ENCODE measurements around the gene PIP5K1B. TPM values are rescaled to one million over a fixed set of nuclear protein-coding genes. Genes with fewer than 3 reads are reported as not detected.

PIP5K1B gene, protein sequence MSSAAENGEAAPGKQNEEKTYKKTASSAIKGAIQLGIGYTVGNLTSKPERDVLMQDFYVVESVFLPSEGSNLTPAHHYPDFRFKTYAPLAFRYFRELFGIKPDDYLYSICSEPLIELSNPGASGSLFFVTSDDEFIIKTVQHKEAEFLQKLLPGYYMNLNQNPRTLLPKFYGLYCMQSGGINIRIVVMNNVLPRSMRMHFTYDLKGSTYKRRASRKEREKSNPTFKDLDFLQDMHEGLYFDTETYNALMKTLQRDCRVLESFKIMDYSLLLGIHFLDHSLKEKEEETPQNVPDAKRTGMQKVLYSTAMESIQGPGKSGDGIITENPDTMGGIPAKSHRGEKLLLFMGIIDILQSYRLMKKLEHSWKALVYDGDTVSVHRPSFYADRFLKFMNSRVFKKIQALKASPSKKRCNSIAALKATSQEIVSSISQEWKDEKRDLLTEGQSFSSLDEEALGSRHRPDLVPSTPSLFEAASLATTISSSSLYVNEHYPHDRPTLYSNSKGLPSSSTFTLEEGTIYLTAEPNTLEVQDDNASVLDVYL
- 1 to 10 TPM in 1 of 3 donors, under 1 TPM in 2; 0.48 to 1.6 (median 0.57) TPM for total RNA-seq

DNA sequence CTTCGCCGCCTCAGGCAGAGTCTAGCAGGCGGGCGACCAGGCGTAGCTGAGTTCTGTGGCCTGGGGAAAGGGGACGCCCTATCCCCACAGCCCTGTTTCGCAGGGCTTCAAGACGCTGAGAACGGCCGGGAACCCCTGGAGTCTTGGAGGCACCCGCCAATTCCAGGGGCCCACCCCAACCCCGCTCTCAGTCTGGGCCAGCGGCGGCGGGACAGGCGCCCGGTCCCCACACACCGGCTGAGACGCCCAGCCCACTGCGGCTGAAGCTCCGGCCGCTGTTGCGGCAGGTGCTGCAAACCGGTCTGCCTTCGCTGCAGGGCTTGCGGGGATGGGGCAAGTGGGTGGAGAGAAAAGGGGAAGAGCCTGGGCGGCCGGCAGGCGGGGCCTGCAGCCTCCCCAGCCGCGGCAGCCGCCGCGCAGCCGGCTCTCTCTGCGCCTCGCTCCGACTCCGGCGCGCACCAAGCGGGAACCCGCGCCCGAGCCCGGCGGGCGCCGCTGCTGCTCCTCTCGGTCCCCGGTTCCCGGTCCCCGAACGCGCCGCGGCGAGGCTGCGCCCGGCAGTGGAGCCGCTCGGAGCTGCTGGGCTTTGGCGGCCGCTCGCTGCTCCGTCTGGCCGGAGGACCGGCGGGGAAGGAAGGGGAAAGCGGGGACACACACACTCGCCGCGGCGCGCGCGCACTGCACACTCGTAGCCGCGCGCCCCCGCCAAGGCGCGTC, at the start of gene PIP5K1B:
PIP5K1B (plus strand) TSS at position 427 of the 717 bp plus-strand sequence. CDS start 117,375 bp downstream, outside the sequence.
- Mint-ChIP-seq H3K27me3 (ENCODE audit: low read depth) (peaks cover 68% of the 10 kb centered on the region), H3K36me3 (ENCODE audit: insufficient read depth) (no peaks in the 10 kb centered on the region), H3K9me3 (no peaks in the 10 kb centered on the region), H3K4me1 (ENCODE audit: low read depth) (peaks cover 22% of the 10 kb centered on the region), H3K4me3 (peak within 1 kb of the TSS; percentile 82)
- ATAC-seq (peak; percentile 86 to 89), DNase-seq (no peak)

DNA sequence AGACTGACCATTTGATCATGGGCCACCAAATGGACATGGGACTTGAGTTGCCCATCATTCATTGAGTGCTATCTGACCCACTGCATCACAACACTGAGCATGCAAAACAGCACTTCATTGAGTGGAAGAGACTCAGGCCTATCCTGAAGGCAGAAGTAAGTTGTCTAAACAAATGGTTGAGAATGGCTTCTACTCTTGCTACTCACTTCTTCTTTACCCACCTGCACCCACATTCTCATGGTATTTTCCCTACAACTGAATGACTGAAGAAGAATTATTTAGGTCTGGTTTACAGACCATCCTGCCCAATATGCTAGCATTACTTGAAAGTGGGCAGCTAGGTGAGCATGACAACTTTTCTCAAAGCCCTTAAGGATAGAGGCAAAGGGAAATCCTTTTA, 41.0 kb upstream of the PIP5K1B start:
- H3K9me3 Mint-ChIP-seq, result no peaks in the 10 kb centered on the region
- H3K36me3 Mint-ChIP-seq (ENCODE audit: insufficient read depth), result no peaks in the 10 kb centered on the region
- DNase-seq (no peak), ATAC-seq (no peak)
- H3K27me3 Mint-ChIP-seq (ENCODE audit: low read depth), result no peaks in the 10 kb centered on the region
- no peaks in the 10 kb centered on the region for H3K4me1 Mint-ChIP-seq (ENCODE audit: low read depth)
- no peak overlapping the region for H3K4me3 Mint-ChIP-seq

DNA sequence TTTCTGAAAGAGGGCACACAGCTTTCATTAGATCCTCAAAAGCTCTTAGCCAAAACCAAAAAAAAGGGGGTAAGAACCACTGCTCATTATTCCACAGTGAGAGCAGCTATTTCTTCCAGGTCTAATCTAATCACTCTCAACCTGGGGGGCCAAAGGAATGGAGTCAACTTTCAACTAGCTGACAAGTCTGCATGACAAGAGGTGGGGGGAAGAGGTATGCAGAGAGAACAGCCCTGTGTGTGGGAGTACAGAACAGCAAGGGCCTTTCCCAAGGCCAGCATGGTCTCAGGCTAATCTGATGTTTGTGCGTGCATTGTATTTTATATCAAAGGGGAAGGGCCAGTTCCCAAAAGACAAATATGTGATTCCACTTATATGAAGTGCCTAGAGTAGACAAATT, 36.9 kb upstream of the PIP5K1B start:
- ATAC-seq (no peak), DNase-seq (no peak)
- Mint-ChIP-seq H3K4me1 (ENCODE audit: low read depth) (no peaks in the 10 kb centered on the region), H3K9me3 (no peaks in the 10 kb centered on the region), H3K4me3 (no peak overlapping the region), H3K36me3 (ENCODE audit: insufficient read depth) (no peaks in the 10 kb centered on the region), H3K27me3 (ENCODE audit: low read depth) (no peaks in the 10 kb centered on the region)

DNA sequence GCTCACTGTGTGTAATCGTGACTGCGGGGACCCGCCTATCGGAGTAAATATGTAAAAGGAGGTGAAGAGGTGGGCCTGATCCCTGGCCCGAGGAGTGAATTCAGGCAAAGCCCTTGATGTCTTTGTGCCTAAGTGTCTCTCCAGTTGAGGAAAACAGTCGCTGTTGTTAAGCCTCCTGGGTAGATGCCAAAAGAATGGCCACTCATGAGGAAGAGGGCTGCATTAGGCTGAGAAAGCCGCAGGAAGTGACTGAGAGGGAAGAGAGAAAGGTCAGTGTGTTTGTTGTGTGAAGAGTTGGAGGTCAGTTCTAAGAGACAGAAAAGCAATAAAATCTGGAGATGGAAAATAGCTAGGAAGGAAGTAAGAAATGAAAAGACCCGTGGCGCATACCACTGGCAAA, 35.8 kb upstream of the PIP5K1B start:
- Mint-ChIP-seq H3K27me3 (ENCODE audit: low read depth) (peaks cover 2% of the 10 kb centered on the region), H3K4me3 (no peak overlapping the region), H3K4me1 (ENCODE audit: low read depth) (no peaks in the 10 kb centered on the region), H3K36me3 (ENCODE audit: insufficient read depth) (no peaks in the 10 kb centered on the region), H3K9me3 (no peaks in the 10 kb centered on the region)
- ATAC-seq (no peak), DNase-seq (no peak)

DNA sequence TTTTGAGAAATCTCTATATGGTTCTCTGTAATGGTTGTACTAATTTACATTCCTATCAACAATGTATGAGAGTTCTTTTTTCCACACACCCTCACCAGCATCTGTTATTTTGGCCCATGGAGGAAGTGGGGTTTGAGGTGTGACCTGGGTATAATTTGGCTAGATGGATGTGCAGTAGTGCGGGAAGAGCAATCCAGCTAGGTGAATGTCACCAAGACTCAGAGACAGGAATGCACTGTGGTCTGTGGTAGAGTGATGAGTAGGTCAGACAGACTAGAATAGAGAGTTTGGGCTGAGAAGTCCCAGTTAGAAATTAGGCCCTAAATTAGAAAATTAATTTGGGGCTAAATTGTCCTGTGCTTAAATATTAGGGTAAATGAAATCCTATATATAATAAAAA, 32.8 kb upstream of the PIP5K1B start:
- H3K36me3 Mint-ChIP-seq (ENCODE audit: insufficient read depth), result no peaks in the 10 kb centered on the region
- peaks cover 8% of the 10 kb centered on the region for H3K27me3 Mint-ChIP-seq (ENCODE audit: low read depth)
- ATAC-seq (no peak), DNase-seq (no peak)
- H3K4me1 Mint-ChIP-seq (ENCODE audit: low read depth), result no peaks in the 10 kb centered on the region
- no peak overlapping the region for H3K4me3 Mint-ChIP-seq
- no peaks in the 10 kb centered on the region for H3K9me3 Mint-ChIP-seq

DNA sequence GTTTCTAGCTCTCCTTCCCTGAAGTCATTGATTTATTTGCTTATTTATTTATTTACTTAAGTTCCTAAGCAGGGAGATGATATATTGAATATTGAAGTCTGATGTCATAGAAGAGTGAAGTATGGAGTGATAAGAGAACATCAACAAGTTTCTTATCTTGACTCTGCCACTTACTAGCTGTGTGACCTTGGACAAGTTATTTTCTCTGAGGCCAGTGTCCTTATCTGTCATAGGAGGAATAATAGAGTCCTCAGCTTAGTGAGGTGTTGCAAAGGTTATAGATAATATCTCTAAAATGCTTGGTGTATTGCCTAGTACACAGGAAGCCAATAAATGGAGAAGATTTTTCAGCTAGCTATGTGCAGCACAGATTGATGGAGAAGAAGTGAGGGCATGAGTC, 32.4 kb upstream of the PIP5K1B start:
- peaks cover 11% of the 10 kb centered on the region for H3K27me3 Mint-ChIP-seq (ENCODE audit: low read depth)
- no peak overlapping the region for H3K4me3 Mint-ChIP-seq
- no peaks in the 10 kb centered on the region for H3K4me1 Mint-ChIP-seq (ENCODE audit: low read depth)
- no peaks in the 10 kb centered on the region for H3K9me3 Mint-ChIP-seq
- no peak for ATAC-seq
- no peak for DNase-seq
- H3K36me3 Mint-ChIP-seq (ENCODE audit: insufficient read depth), result no peaks in the 10 kb centered on the region

DNA sequence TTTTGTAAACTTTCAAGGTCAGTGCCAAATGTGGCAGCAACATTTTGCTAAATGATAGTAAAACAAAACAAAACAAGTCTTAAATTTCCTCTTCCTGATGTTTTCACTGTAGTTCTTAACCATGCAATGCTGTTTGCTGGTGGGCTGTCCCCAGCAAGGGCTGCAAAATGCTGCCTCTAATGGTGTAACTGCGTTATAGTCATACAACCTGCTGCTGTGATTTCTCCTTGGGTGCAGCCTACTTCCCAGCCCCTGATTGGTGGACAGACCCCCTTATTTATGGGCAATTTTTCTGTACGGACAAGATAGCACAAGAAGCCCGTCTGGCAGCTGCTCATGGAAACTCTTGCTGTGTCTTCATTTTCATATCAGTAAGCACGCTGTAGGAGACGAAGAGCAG, 26.6 kb upstream of the PIP5K1B start:
- Mint-ChIP-seq H3K27me3 (ENCODE audit: low read depth) (peaks cover 19% of the 10 kb centered on the region), H3K4me3 (no peak overlapping the region), H3K36me3 (ENCODE audit: insufficient read depth) (no peaks in the 10 kb centered on the region), H3K9me3 (no peaks in the 10 kb centered on the region), H3K4me1 (ENCODE audit: low read depth) (peaks cover 2% of the 10 kb centered on the region)
- no peak for ATAC-seq
- no peak for DNase-seq

DNA sequence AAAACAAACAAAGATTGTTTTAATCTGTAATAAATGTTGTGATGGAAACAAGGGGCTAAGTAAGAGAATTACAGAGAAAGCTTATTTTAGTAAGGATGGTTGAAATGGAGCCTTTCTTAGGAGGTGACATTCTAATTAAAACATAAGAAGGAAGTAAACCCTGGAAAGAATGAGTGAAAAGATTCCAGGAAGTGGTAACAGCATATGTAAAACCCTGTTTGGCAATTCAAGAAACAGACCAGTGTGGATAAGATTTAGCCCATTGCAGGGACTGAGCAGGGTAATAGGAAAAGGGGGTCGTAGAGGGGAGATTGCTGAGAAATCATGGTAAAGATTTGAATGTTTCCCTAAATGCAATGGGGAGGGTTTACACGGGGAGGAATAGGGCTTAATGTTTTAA, 21.6 kb upstream of the PIP5K1B start:
- H3K4me1 Mint-ChIP-seq (ENCODE audit: low read depth), result peaks cover 4% of the 10 kb centered on the region
- DNase-seq (no peak), ATAC-seq (no peak)
- peaks cover 17% of the 10 kb centered on the region for H3K27me3 Mint-ChIP-seq (ENCODE audit: low read depth)
- no peak overlapping the region for H3K4me3 Mint-ChIP-seq
- no peaks in the 10 kb centered on the region for H3K36me3 Mint-ChIP-seq (ENCODE audit: insufficient read depth)
- no peaks in the 10 kb centered on the region for H3K9me3 Mint-ChIP-seq

DNA sequence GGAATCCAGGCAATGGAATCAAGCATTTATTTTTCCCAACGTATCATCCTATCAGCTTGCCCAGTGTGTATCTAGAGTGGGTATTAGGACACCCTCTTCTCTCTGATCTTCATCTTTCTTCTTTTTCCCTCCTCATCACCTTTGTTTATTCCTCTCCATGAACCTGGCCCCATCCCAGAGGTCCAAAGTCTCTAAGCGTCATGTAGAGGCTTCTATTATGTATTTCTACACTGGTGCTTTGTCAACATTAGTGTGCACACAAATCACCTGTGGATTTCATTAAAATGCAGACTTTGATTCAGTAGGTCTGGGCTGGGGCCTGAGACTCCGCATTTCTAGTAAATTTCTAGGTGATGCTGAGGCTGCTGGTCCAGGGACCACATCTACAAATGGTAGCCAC, 19.8 kb upstream of the PIP5K1B start:
- Mint-ChIP-seq H3K9me3 (no peaks in the 10 kb centered on the region), H3K4me1 (ENCODE audit: low read depth) (peaks cover 4% of the 10 kb centered on the region), H3K4me3 (no peak overlapping the region), H3K27me3 (ENCODE audit: low read depth) (peaks cover 24% of the 10 kb centered on the region), H3K36me3 (ENCODE audit: insufficient read depth) (no peaks in the 10 kb centered on the region)
- no peak for ATAC-seq
- no peak for DNase-seq

DNA sequence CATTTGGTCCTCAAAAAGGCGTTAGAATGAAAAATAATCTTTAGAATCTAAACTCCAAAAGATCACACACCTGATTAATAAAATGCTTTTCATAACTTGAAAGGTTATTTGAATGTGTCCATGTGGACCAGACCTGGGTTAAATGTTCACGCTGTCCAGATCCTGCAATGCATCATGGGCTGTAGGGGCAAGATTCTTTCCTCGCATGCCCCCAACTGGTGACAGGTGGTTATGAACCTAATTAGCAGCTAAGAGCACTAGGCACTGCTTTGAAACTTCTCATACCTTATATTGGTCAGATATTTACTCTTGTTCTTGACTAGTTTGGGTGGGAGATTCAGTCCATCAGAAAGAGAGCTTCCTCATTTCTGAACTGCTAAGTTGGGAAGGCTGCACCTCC, 19.3 kb upstream of the PIP5K1B start:
- Mint-ChIP-seq H3K9me3 (no peaks in the 10 kb centered on the region), H3K4me3 (no peak overlapping the region), H3K27me3 (ENCODE audit: low read depth) (peaks cover 24% of the 10 kb centered on the region), H3K4me1 (ENCODE audit: low read depth) (peaks cover 4% of the 10 kb centered on the region), H3K36me3 (ENCODE audit: insufficient read depth) (no peaks in the 10 kb centered on the region)
- ATAC-seq, result no peak
- no peak for DNase-seq

DNA sequence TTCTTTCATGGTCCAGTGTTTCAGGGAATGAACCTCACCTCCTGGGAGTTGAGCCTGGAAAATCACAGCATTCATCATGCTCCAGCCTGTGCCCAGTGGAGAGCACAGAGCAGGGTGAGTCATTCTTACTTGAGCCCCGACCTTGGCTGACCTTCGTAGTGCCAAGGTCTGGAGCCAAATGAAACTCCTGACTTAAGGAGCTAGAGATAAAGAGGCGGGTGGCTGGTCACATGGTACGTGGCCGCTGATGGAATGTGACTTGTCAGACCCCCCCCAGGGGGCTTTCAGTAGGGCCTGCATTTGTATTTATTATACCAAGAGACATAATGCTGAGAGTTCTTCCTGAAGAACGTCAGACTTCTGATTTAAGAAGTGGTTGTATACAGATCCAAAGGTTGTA, 15.0 kb upstream of the PIP5K1B start:
- DNase-seq (no peak), ATAC-seq (no peak)
- H3K27me3 Mint-ChIP-seq (ENCODE audit: low read depth), result peaks cover 25% of the 10 kb centered on the region
- H3K9me3 Mint-ChIP-seq, result no peaks in the 10 kb centered on the region
- no peak overlapping the region for H3K4me3 Mint-ChIP-seq
- no peaks in the 10 kb centered on the region for H3K36me3 Mint-ChIP-seq (ENCODE audit: insufficient read depth)
- H3K4me1 Mint-ChIP-seq (ENCODE audit: low read depth), result no peaks in the 10 kb centered on the region

DNA sequence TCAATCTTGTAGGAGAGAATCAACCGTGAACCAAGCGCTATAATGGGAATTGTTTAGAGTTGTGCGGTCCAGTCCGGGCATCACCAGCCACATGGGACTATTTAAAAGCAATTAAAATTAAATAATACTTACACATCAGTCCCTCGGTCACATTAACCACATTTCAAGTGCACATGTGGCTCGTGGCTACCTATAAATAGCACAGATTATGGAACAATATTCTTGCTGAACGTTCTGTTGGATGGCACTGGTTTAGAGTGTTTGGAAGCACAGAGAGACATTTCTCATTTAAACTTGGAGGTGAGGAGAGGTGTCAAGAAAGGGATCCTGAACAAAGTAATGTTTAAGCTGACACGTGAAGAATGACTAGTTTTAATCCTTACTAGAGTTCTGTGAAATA, 12.5 kb upstream of the PIP5K1B start:
- Mint-ChIP-seq H3K4me3 (no peak overlapping the region), H3K27me3 (ENCODE audit: low read depth) (peaks cover 27% of the 10 kb centered on the region), H3K9me3 (peaks cover 3% of the 10 kb centered on the region), H3K36me3 (ENCODE audit: insufficient read depth) (no peaks in the 10 kb centered on the region), H3K4me1 (ENCODE audit: low read depth) (no peaks in the 10 kb centered on the region)
- ATAC-seq (no peak), DNase-seq (no peak)

DNA sequence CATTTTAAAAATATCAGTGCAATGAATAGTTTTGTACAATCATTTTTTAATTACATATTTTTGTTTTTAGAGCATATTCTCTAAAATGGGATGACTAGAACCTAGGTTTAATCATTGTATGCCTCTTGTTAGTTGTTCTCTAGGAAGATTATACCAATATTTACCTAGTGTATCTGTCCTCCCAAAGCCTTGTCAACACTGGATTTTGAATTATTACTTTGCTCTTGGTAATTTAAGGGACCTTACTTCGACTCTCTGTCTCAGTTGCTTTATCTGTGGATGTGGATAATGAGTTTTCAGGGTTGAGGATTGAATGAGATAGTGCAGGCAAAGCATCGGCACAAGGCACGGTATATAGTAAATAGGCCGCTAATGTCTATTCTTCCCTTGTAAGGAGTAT, 10.9 kb upstream of the PIP5K1B start:
- H3K36me3 Mint-ChIP-seq (ENCODE audit: insufficient read depth), result no peaks in the 10 kb centered on the region
- ATAC-seq (no peak), DNase-seq (no peak)
- H3K9me3 Mint-ChIP-seq, result peaks cover 3% of the 10 kb centered on the region
- peaks cover 30% of the 10 kb centered on the region for H3K27me3 Mint-ChIP-seq (ENCODE audit: low read depth)
- H3K4me1 Mint-ChIP-seq (ENCODE audit: low read depth), result no peaks in the 10 kb centered on the region
- no peak overlapping the region for H3K4me3 Mint-ChIP-seq

DNA sequence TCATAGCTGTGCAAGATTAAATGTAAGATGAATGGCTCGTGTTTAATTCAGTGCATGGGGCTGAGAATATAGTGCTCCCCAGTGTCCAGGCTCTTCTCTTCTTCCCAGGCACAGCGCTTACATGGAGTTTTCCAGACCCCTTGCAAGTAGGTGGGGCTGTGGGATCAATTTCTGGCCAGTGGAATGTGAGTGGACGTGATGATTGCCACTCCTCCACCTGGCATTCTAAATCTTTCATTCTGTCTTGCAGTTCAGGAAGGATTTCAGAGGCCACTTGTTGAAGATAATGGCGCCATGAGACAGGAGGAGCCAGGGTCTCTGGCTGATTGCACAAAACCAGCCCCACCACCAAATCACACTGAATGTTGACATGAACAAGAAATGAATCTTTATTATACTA, 7.2 kb upstream of the PIP5K1B start:
- H3K36me3 Mint-ChIP-seq (ENCODE audit: insufficient read depth), result no peaks in the 10 kb centered on the region
- H3K27me3 Mint-ChIP-seq (ENCODE audit: low read depth), result peaks cover 49% of the 10 kb centered on the region
- no peaks in the 10 kb centered on the region for H3K4me1 Mint-ChIP-seq (ENCODE audit: low read depth)
- DNase-seq (no peak), ATAC-seq (no peak)
- H3K4me3 Mint-ChIP-seq, result no peak overlapping the region
- peaks cover 3% of the 10 kb centered on the region for H3K9me3 Mint-ChIP-seq

Measured in activated T-cell treated with anti-CD3 and anti-CD28 coated beads, Interleukin-2, amount 50 U/mL, for 4 hours (primary cell).